GM19438 (cell line): ENCODE data around the gene PIK3R2.
"Not testable (repeated sequence)": the region's sequence is repeated elsewhere in the genome, so short reads cannot be mapped to it uniquely, and the experiment has no call there.

Experiments used
- ATAC-seq: cut with Tn5 transposase; IDR thresholded peaks from one replicate; pipeline ENCODE4 v1.9.1; 2021; ENCODE audit warnings: low read depth; ENCODE audit not compliant: unreplicated experiment

Gene PIK3R2

GRCh38 chr19:18152817-18153555, at the start of gene PIK3R2:
TSS of gene PIK3R2 (plus strand) at chr19:18153163. CDS start at chr19:18155880, 2,717 bp downstream.
- peak; percentile 74 for ATAC-seq

- ATAC-seq: no peak
These were observed 48.2 kb upstream of the PIK3R2 start for GRCh38 chr19:18104793-18105131.

GRCh38 chr19:18105259-18105658, 47.7 kb upstream of the PIK3R2 start:
- ATAC-seq: not testable (repeated sequence)

- no peak for ATAC-seq
These were observed 45.7 kb upstream of the PIK3R2 start for GRCh38 chr19:18107235-18107634.

- no peak for ATAC-seq
These were observed 44.1 kb upstream of the PIK3R2 start for GRCh38 chr19:18108897-18109296.

GRCh38 chr19:18109341-18109732, 43.6 kb upstream of the PIK3R2 start:
- no peak for ATAC-seq

GRCh38 chr19:18109733-18110608, 43.0 kb upstream of the PIK3R2 start:
- ATAC-seq: no peak

GRCh38 chr19:18110609-18111232, 42.2 kb upstream of the PIK3R2 start:
- no peak for ATAC-seq

GRCh38 chr19:18112989-18113478, 39.9 kb upstream of the PIK3R2 start:
- no peak for ATAC-seq

GRCh38 chr19:18113827-18114226, 39.1 kb upstream of the PIK3R2 start:
- ATAC-seq: no peak

- ATAC-seq: no peak
These were observed 38.5 kb upstream of the PIK3R2 start for GRCh38 chr19:18114483-18114882.

GRCh38 chr19:18117364-18117691, 35.6 kb upstream of the PIK3R2 start:
- no peak for ATAC-seq

GRCh38 chr19:18117692-18118378, 35.1 kb upstream of the PIK3R2 start:
- ATAC-seq: peak; percentile 74

- no peak for ATAC-seq
These were observed 34.4 kb upstream of the PIK3R2 start for GRCh38 chr19:18118420-18119012.

GRCh38 chr19:18119013-18119716, 33.8 kb upstream of the PIK3R2 start:
- ATAC-seq: no peak

- ATAC-seq: no peak
These were observed 33.3 kb upstream of the PIK3R2 start for GRCh38 chr19:18119717-18120105.

- ATAC-seq: no peak
These were observed 32.8 kb upstream of the PIK3R2 start for GRCh38 chr19:18120127-18120526.

GRCh38 chr19:18121166-18121565, 31.8 kb upstream of the PIK3R2 start:
- ATAC-seq: no peak

GRCh38 chr19:18122424-18122823, 30.5 kb upstream of the PIK3R2 start:
- no peak for ATAC-seq
